ENCODE measurements around the gene DRC3. TPM values are rescaled to one million over a fixed set of nuclear protein-coding genes. Genes with fewer than 3 reads are reported as not detected.

DRC3 gene
- 0.39 and 0.47 TPM in 2 replicates for polyA plus RNA-seq (2013)

GRCh38 chr17:17972126-17972951 lies at the start of gene DRC3, which contains the start of gene TOM1L2:
TSS of gene DRC3 (plus strand) at chr17:17972862. CDS start at chr17:17977599, 4,737 bp downstream.
TSS of gene TOM1L2 (minus strand) at chr17:17972400. CDS start at chr17:17972313, 87 bp downstream.
- peak within 1 kb of the TSS; percentile 73 for H2AK5ac ChIP-seq (ENCODE audit: low read length)
- WGBS (ENCODE audit: extremely low coverage, insufficient coverage, insufficient read length) = no CpG with 5 or more reads among the region's 59 CpGs
- H3K4me2 ChIP-seq (ENCODE audit: low read length) = peak within 1 kb of the TSS; percentile 80
- H3K9me3 ChIP-seq (ENCODE audit: insufficient read depth, low read depth, low read length) = no peaks in the 10 kb centered on the region
- H3K14ac ChIP-seq (ENCODE audit: low read length) = peak within 1 kb of the TSS; percentile 62
- H3K4ac ChIP-seq (ENCODE audit: low read depth, low read length) = peak within 1 kb of the TSS; percentile 54
- peak; percentile 100 for DNase-seq
- peaks cover 8 to 9% of the 10 kb centered on the region in 2 experiments for H3K4me1 ChIP-seq (ENCODE audit: control insufficient read depth in 1 of 2, insufficient read depth in 2 of 2, low read length in 2 of 2)
- H2BK12ac ChIP-seq (ENCODE audit: low read length) = no peak within 1 kb of the TSS
- H4K12ac ChIP-seq (ENCODE audit: low read depth, low read length) = peak within 1 kb of the TSS; percentile 4
- H3K9ac ChIP-seq (ENCODE audit: low read length) = peak within 1 kb of the TSS; percentile 61
- peak within 1 kb of the TSS; percentile 62 for H2AFZ ChIP-seq (ENCODE audit: insufficient read depth, low read length, poor library complexity)
- H2BK120ac ChIP-seq (ENCODE audit: insufficient read depth, low read length, poor library complexity) = peak within 1 kb of the TSS; percentile 57
- H3K79me1 ChIP-seq (ENCODE audit: low read length) = peaks cover 4% of the 10 kb centered on the region
- H3K4me3 ChIP-seq (ENCODE audit: low read depth, low read length) = peak within 1 kb of the TSS; percentile 88
- H2BK5ac ChIP-seq (ENCODE audit: low read depth, low read length, poor library complexity) = peak within 1 kb of the TSS; percentile 14
- H3K23ac ChIP-seq (ENCODE audit: low read length) = no peak within 1 kb of the TSS
- peak within 1 kb of the TSS; percentile 67 for H3K18ac ChIP-seq (ENCODE audit: low read length)
- no peak within 1 kb of the TSS for H3K27ac ChIP-seq (ENCODE audit: low read depth, low read length)
- H3K79me2 ChIP-seq (ENCODE audit: control insufficient read depth, insufficient read depth, low read length, poor library complexity) = peaks cover 7% of the 10 kb centered on the region
- H3K36me3 ChIP-seq (ENCODE audit: control insufficient read depth in 1 of 2, insufficient read depth in 2 of 2, low read length in 2 of 2) = no peaks in the 10 kb centered on the region
- peak within 1 kb of the TSS; percentile 11 for H4K8ac ChIP-seq (ENCODE audit: low read depth, low read length)
- peak within 1 kb of the TSS; percentile 67 for H4K91ac ChIP-seq (ENCODE audit: low read depth, low read length)
- no peaks in the 10 kb centered on the region for H3K27me3 ChIP-seq (ENCODE audit: insufficient read depth, low read length)

GRCh38 chr17:17924131-17924856 lies 48.4 kb upstream of the DRC3 start:
- H3K27ac ChIP-seq (ENCODE audit: low read depth, low read length) = no peak overlapping the region
- no peak overlapping the region for H3K9ac ChIP-seq (ENCODE audit: low read length)
- H3K36me3 ChIP-seq (ENCODE audit: control insufficient read depth in 1 of 2, insufficient read depth in 2 of 2, low read length in 2 of 2) = no peaks in the 10 kb centered on the region
- H3K4me2 ChIP-seq (ENCODE audit: low read length) = no peak overlapping the region
- H3K27me3 ChIP-seq (ENCODE audit: insufficient read depth, low read length) = no peaks in the 10 kb centered on the region
- H3K4me1 ChIP-seq (ENCODE audit: control insufficient read depth in 1 of 2, insufficient read depth in 2 of 2, low read length in 2 of 2) = peaks cover 26 to 34% of the 10 kb centered on the region in 2 experiments
- no peak overlapping the region for H3K4me3 ChIP-seq (ENCODE audit: low read depth, low read length)
- DNase-seq = no peak
- WGBS (ENCODE audit: extremely low coverage, insufficient coverage, insufficient read length) = no CpG with 5 or more reads among the region's 5 CpGs
- no peaks in the 10 kb centered on the region for H3K9me3 ChIP-seq (ENCODE audit: insufficient read depth, low read depth, low read length)
- no peak overlapping the region for H2AK5ac ChIP-seq (ENCODE audit: low read length)
- H3K79me1 ChIP-seq (ENCODE audit: low read length) = peaks cover 24% of the 10 kb centered on the region
- H4K91ac ChIP-seq (ENCODE audit: low read depth, low read length) = no peak overlapping the region
- H2BK120ac ChIP-seq (ENCODE audit: insufficient read depth, low read length, poor library complexity) = no peak overlapping the region
- no peak overlapping the region for H2BK5ac ChIP-seq (ENCODE audit: low read depth, low read length, poor library complexity)
- no peak overlapping the region for H3K18ac ChIP-seq (ENCODE audit: low read length)
- no peak overlapping the region for H3K14ac ChIP-seq (ENCODE audit: low read length)
- no peak overlapping the region for H3K4ac ChIP-seq (ENCODE audit: low read depth, low read length)
- H4K12ac ChIP-seq (ENCODE audit: low read depth, low read length) = no peak overlapping the region
- peak overlapping the region; percentile 73 for H2BK12ac ChIP-seq (ENCODE audit: low read length)
- peak overlapping the region; percentile 33 for H4K8ac ChIP-seq (ENCODE audit: low read depth, low read length)
- peaks cover 13% of the 10 kb centered on the region for H3K79me2 ChIP-seq (ENCODE audit: control insufficient read depth, insufficient read depth, low read length, poor library complexity)
- H2AFZ ChIP-seq (ENCODE audit: insufficient read depth, low read length, poor library complexity) = no peak overlapping the region
- H3K23ac ChIP-seq (ENCODE audit: low read length) = no peak overlapping the region

- no peak for DNase-seq
- Histone ChIP-seq H3K79me2 (ENCODE audit: control insufficient read depth, insufficient read depth, low read length, poor library complexity) (peaks cover 11% of the 10 kb centered on the region), H3K27ac (ENCODE audit: low read depth, low read length) (no peak overlapping the region), H4K8ac (ENCODE audit: low read depth, low read length) (no peak overlapping the region), H3K4me1 (ENCODE audit: control insufficient read depth in 1 of 2, insufficient read depth in 2 of 2, low read length in 2 of 2) (peaks cover 20 to 31% of the 10 kb centered on the region in 2 experiments), H3K9ac (ENCODE audit: low read length) (no peak overlapping the region), H3K18ac (ENCODE audit: low read length) (no peak overlapping the region), H2BK12ac (ENCODE audit: low read length) (peak overlapping the region; percentile 10), H2AK5ac (ENCODE audit: low read length) (no peak overlapping the region), H2BK5ac (ENCODE audit: low read depth, low read length, poor library complexity) (no peak overlapping the region), H3K36me3 (ENCODE audit: control insufficient read depth in 1 of 2, insufficient read depth in 2 of 2, low read length in 2 of 2) (no peaks in the 10 kb centered on the region), H3K4me3 (ENCODE audit: low read depth, low read length) (no peak overlapping the region), H3K14ac (ENCODE audit: low read length) (no peak overlapping the region), H2BK120ac (ENCODE audit: insufficient read depth, low read length, poor library complexity) (no peak overlapping the region), H3K4ac (ENCODE audit: low read depth, low read length) (no peak overlapping the region), H3K9me3 (ENCODE audit: insufficient read depth, low read depth, low read length) (no peaks in the 10 kb centered on the region), H3K23ac (ENCODE audit: low read length) (no peak overlapping the region), H4K12ac (ENCODE audit: low read depth, low read length) (no peak overlapping the region), H3K79me1 (ENCODE audit: low read length) (peaks cover 19% of the 10 kb centered on the region), H3K27me3 (ENCODE audit: insufficient read depth, low read length) (no peaks in the 10 kb centered on the region), H4K91ac (ENCODE audit: low read depth, low read length) (no peak overlapping the region), H2AFZ (ENCODE audit: insufficient read depth, low read length, poor library complexity) (no peak overlapping the region), H3K4me2 (ENCODE audit: low read length) (no peak overlapping the region)
Observed at GRCh38 chr17:17924857-17925250, 47.8 kb upstream of the DRC3 start.

GRCh38 chr17:17926036-17926435 lies 46.6 kb upstream of the DRC3 start:
- Histone ChIP-seq H3K79me2 (ENCODE audit: control insufficient read depth, insufficient read depth, low read length, poor library complexity) (peaks cover 11% of the 10 kb centered on the region), H3K4me3 (ENCODE audit: low read depth, low read length) (no peak overlapping the region), H3K27ac (ENCODE audit: low read depth, low read length) (no peak overlapping the region), H3K14ac (ENCODE audit: low read length) (no peak overlapping the region), H3K9me3 (ENCODE audit: insufficient read depth, low read depth, low read length) (no peaks in the 10 kb centered on the region), H2BK12ac (ENCODE audit: low read length) (no peak overlapping the region), H4K12ac (ENCODE audit: low read depth, low read length) (no peak overlapping the region), H3K4ac (ENCODE audit: low read depth, low read length) (no peak overlapping the region), H3K4me2 (ENCODE audit: low read length) (no peak overlapping the region), H2AFZ (ENCODE audit: insufficient read depth, low read length, poor library complexity) (no peak overlapping the region), H2BK120ac (ENCODE audit: insufficient read depth, low read length, poor library complexity) (no peak overlapping the region), H4K91ac (ENCODE audit: low read depth, low read length) (peak overlapping the region; percentile 29), H3K23ac (ENCODE audit: low read length) (no peak overlapping the region), H3K36me3 (ENCODE audit: control insufficient read depth in 1 of 2, insufficient read depth in 2 of 2, low read length in 2 of 2) (no peaks in the 10 kb centered on the region), H2BK5ac (ENCODE audit: low read depth, low read length, poor library complexity) (no peak overlapping the region), H3K27me3 (ENCODE audit: insufficient read depth, low read length) (no peaks in the 10 kb centered on the region), H3K9ac (ENCODE audit: low read length) (no peak overlapping the region), H4K8ac (ENCODE audit: low read depth, low read length) (no peak overlapping the region), H3K79me1 (ENCODE audit: low read length) (peaks cover 12% of the 10 kb centered on the region), H3K4me1 (ENCODE audit: control insufficient read depth in 1 of 2, insufficient read depth in 2 of 2, low read length in 2 of 2) (peaks cover 19 to 33% of the 10 kb centered on the region in 2 experiments), H3K18ac (ENCODE audit: low read length) (no peak overlapping the region), H2AK5ac (ENCODE audit: low read length) (no peak overlapping the region)
- no CpG with 5 or more reads among the region's 4 CpGs for WGBS (ENCODE audit: extremely low coverage, insufficient coverage, insufficient read length)
- no peak for DNase-seq

Data from trophoblast cell (in vitro differentiated cells and primary cell).